ENCODE data around the gene NTM.

NTM gene

GRCh38 chr11:131944736-131945135 is 574.3 kb downstream of the NTM start:
- H3K9me3 ChIP-seq (replicated peaks in 1 of 2; ENCODE audit: control insufficient read depth in 2 of 2, insufficient read depth in 1 of 2, low read depth in 1 of 2, low read length in 2 of 2) = no peaks in the 10 kb centered on the region
- H3K14ac ChIP-seq (ENCODE audit: low read length) = no peak overlapping the region
- H4K8ac ChIP-seq (ENCODE audit: low read depth, low read length) = no peak overlapping the region
- no peak overlapping the region for H2AK5ac ChIP-seq (ENCODE audit: low read depth, low read length)
- H3K18ac ChIP-seq (ENCODE audit: low read length) = no peak overlapping the region
- no peak for DNase-seq (ENCODE audit: low spot score)
- H2BK12ac ChIP-seq (ENCODE audit: low read length) = no peak overlapping the region
- H3K4me3 ChIP-seq (ENCODE audit: low read length in 2 of 2) = no peak overlapping the region
- no CpG with 5 or more reads among the region's 6 CpGs for WGBS, 2 donors (ENCODE audit: extremely low coverage in 2 of 2, insufficient read length in 2 of 2, insufficient replicate concordance in 1 of 2)
- no peak overlapping the region for H2AFZ ChIP-seq (ENCODE audit: low read length)
- no peaks in the 10 kb centered on the region for H3K36me3 ChIP-seq (replicated peaks in 1 of 2; ENCODE audit: control insufficient read depth in 2 of 2, insufficient read depth in 2 of 2, low read length in 2 of 2)
- no peaks in the 10 kb centered on the region for H3K4me1 ChIP-seq (ENCODE audit: control insufficient read depth in 2 of 2, insufficient read depth in 1 of 2, low read depth in 1 of 2, low read length in 2 of 2)
- H3K4me2 ChIP-seq (ENCODE audit: insufficient read depth, low read length, poor library complexity, severe bottlenecking) = no peak overlapping the region
- no peaks in the 10 kb centered on the region for H3K79me1 ChIP-seq (ENCODE audit: low read depth, low read length)
- no peak overlapping the region for H3K27ac ChIP-seq (replicated peaks; ENCODE audit: low read length)
- no peak overlapping the region for H3K23ac ChIP-seq (ENCODE audit: low read depth, low read length, poor library complexity)
- no peaks in the 10 kb centered on the region for H3K27me3 ChIP-seq (ENCODE audit: control insufficient read depth in 3 of 3, insufficient read depth in 3 of 3, low read depth in 1 of 3, low read length in 3 of 3)
- H3K4ac ChIP-seq (ENCODE audit: low read length) = no peak overlapping the region
- no peak overlapping the region for H2BK5ac ChIP-seq (ENCODE audit: low read length)
- no peak overlapping the region for H3K9ac ChIP-seq (ENCODE audit: low read depth, low read length, poor library complexity)
- no peak overlapping the region for H4K91ac ChIP-seq (ENCODE audit: low read depth, low read length, poor library complexity)
- H2BK120ac ChIP-seq (ENCODE audit: low read depth, low read length) = no peak overlapping the region
- no peak overlapping the region for H2BK15ac ChIP-seq (ENCODE audit: low read length)

- no peak overlapping the region for H3K9ac ChIP-seq (ENCODE audit: low read depth, low read length, poor library complexity)
- no peak overlapping the region for H2BK120ac ChIP-seq (ENCODE audit: low read depth, low read length)
- no peak overlapping the region for H2AFZ ChIP-seq (ENCODE audit: low read length)
- H4K8ac ChIP-seq (ENCODE audit: low read depth, low read length) = no peak overlapping the region
- H2AK5ac ChIP-seq (ENCODE audit: low read depth, low read length) = no peak overlapping the region
- WGBS, 2 donors (ENCODE audit: extremely low coverage in 2 of 2, insufficient read length in 2 of 2, insufficient replicate concordance in 1 of 2) = no CpG with 5 or more reads among the region's 7 CpGs
- no peaks in the 10 kb centered on the region for H3K36me3 ChIP-seq (replicated peaks in 1 of 2; ENCODE audit: control insufficient read depth in 2 of 2, insufficient read depth in 2 of 2, low read length in 2 of 2)
- no peak overlapping the region for H3K4me2 ChIP-seq (ENCODE audit: insufficient read depth, low read length, poor library complexity, severe bottlenecking)
- no peaks in the 10 kb centered on the region for H3K4me1 ChIP-seq (ENCODE audit: control insufficient read depth in 2 of 2, insufficient read depth in 1 of 2, low read depth in 1 of 2, low read length in 2 of 2)
- H2BK12ac ChIP-seq (ENCODE audit: low read length) = no peak overlapping the region
- H3K4ac ChIP-seq (ENCODE audit: low read length) = no peak overlapping the region
- no peak overlapping the region for H3K18ac ChIP-seq (ENCODE audit: low read length)
- no peak overlapping the region for H2BK5ac ChIP-seq (ENCODE audit: low read length)
- H3K27ac ChIP-seq (replicated peaks; ENCODE audit: low read length) = no peak overlapping the region
- H3K23ac ChIP-seq (ENCODE audit: low read depth, low read length, poor library complexity) = no peak overlapping the region
- H3K79me1 ChIP-seq (ENCODE audit: low read depth, low read length) = no peaks in the 10 kb centered on the region
- H3K4me3 ChIP-seq (ENCODE audit: low read length in 2 of 2) = no peak overlapping the region
- H3K14ac ChIP-seq (ENCODE audit: low read length) = no peak overlapping the region
- no peaks in the 10 kb centered on the region for H3K27me3 ChIP-seq (ENCODE audit: control insufficient read depth in 3 of 3, insufficient read depth in 3 of 3, low read depth in 1 of 3, low read length in 3 of 3)
- DNase-seq (ENCODE audit: low spot score) = no peak
- H4K91ac ChIP-seq (ENCODE audit: low read depth, low read length, poor library complexity) = no peak overlapping the region
- no peak overlapping the region for H2BK15ac ChIP-seq (ENCODE audit: low read length)
- H3K9me3 ChIP-seq (replicated peaks in 1 of 2; ENCODE audit: control insufficient read depth in 2 of 2, insufficient read depth in 1 of 2, low read depth in 1 of 2, low read length in 2 of 2) = no peaks in the 10 kb centered on the region
These were observed 575.3 kb downstream of the NTM start for GRCh38 chr11:131945706-131946105.

GRCh38 chr11:131947511-131947910 is 577.1 kb downstream of the NTM start:
- Histone ChIP-seq H3K27me3 (ENCODE audit: control insufficient read depth in 3 of 3, insufficient read depth in 3 of 3, low read depth in 1 of 3, low read length in 3 of 3) (no peaks in the 10 kb centered on the region), H2AFZ (ENCODE audit: low read length) (no peak overlapping the region), H3K23ac (ENCODE audit: low read depth, low read length, poor library complexity) (no peak overlapping the region), H2BK15ac (ENCODE audit: low read length) (no peak overlapping the region), H2BK120ac (ENCODE audit: low read depth, low read length) (no peak overlapping the region), H2BK5ac (ENCODE audit: low read length) (no peak overlapping the region), H3K14ac (ENCODE audit: low read length) (no peak overlapping the region), H2AK5ac (ENCODE audit: low read depth, low read length) (no peak overlapping the region), H3K79me1 (ENCODE audit: low read depth, low read length) (no peaks in the 10 kb centered on the region), H3K18ac (ENCODE audit: low read length) (no peak overlapping the region), H3K4ac (ENCODE audit: low read length) (no peak overlapping the region), H3K4me2 (ENCODE audit: insufficient read depth, low read length, poor library complexity, severe bottlenecking) (no peak overlapping the region), H3K27ac (replicated peaks; ENCODE audit: low read length) (no peak overlapping the region), H2BK12ac (ENCODE audit: low read length) (no peak overlapping the region), H3K4me1 (ENCODE audit: control insufficient read depth in 2 of 2, insufficient read depth in 1 of 2, low read depth in 1 of 2, low read length in 2 of 2) (no peaks in the 10 kb centered on the region), H3K9me3 (replicated peaks in 1 of 2; ENCODE audit: control insufficient read depth in 2 of 2, insufficient read depth in 1 of 2, low read depth in 1 of 2, low read length in 2 of 2) (no peaks in the 10 kb centered on the region), H3K36me3 (replicated peaks in 1 of 2; ENCODE audit: control insufficient read depth in 2 of 2, insufficient read depth in 2 of 2, low read length in 2 of 2) (no peaks in the 10 kb centered on the region), H3K4me3 (ENCODE audit: low read length in 2 of 2) (no peak overlapping the region), H3K9ac (ENCODE audit: low read depth, low read length, poor library complexity) (no peak overlapping the region), H4K8ac (ENCODE audit: low read depth, low read length) (no peak overlapping the region), H4K91ac (ENCODE audit: low read depth, low read length, poor library complexity) (no peak overlapping the region)
- no peak for DNase-seq (ENCODE audit: low spot score)
- no CpG with 5 or more reads among the region's 2 CpGs for WGBS, 2 donors (ENCODE audit: extremely low coverage in 2 of 2, insufficient read length in 2 of 2, insufficient replicate concordance in 1 of 2)

- Histone ChIP-seq H2BK12ac (ENCODE audit: low read length) (no peak overlapping the region), H3K36me3 (replicated peaks in 1 of 2; ENCODE audit: control insufficient read depth in 2 of 2, insufficient read depth in 2 of 2, low read length in 2 of 2) (no peaks in the 10 kb centered on the region), H2AFZ (ENCODE audit: low read length) (no peak overlapping the region), H3K27ac (replicated peaks; ENCODE audit: low read length) (no peak overlapping the region), H2BK120ac (ENCODE audit: low read depth, low read length) (no peak overlapping the region), H3K18ac (ENCODE audit: low read length) (no peak overlapping the region), H3K14ac (ENCODE audit: low read length) (no peak overlapping the region), H3K4ac (ENCODE audit: low read length) (no peak overlapping the region), H2BK5ac (ENCODE audit: low read length) (no peak overlapping the region), H3K79me1 (ENCODE audit: low read depth, low read length) (no peaks in the 10 kb centered on the region), H3K27me3 (ENCODE audit: control insufficient read depth in 3 of 3, insufficient read depth in 3 of 3, low read depth in 1 of 3, low read length in 3 of 3) (no peaks in the 10 kb centered on the region), H2AK5ac (ENCODE audit: low read depth, low read length) (no peak overlapping the region), H4K91ac (ENCODE audit: low read depth, low read length, poor library complexity) (no peak overlapping the region), H2BK15ac (ENCODE audit: low read length) (no peak overlapping the region), H3K23ac (ENCODE audit: low read depth, low read length, poor library complexity) (no peak overlapping the region), H3K4me2 (ENCODE audit: insufficient read depth, low read length, poor library complexity, severe bottlenecking) (no peak overlapping the region), H3K4me3 (ENCODE audit: low read length in 2 of 2) (no peak overlapping the region), H3K9ac (ENCODE audit: low read depth, low read length, poor library complexity) (no peak overlapping the region), H3K4me1 (ENCODE audit: control insufficient read depth in 2 of 2, insufficient read depth in 1 of 2, low read depth in 1 of 2, low read length in 2 of 2) (peaks cover 0 to 2% of the 10 kb centered on the region in 2 donors), H3K9me3 (replicated peaks in 1 of 2; ENCODE audit: control insufficient read depth in 2 of 2, insufficient read depth in 1 of 2, low read depth in 1 of 2, low read length in 2 of 2) (no peaks in the 10 kb centered on the region), H4K8ac (ENCODE audit: low read depth, low read length) (no peak overlapping the region)
- no CpG with 5 or more reads among the region's 2 CpGs for WGBS, 2 donors (ENCODE audit: extremely low coverage in 2 of 2, insufficient read length in 2 of 2, insufficient replicate concordance in 1 of 2)
- no peak for DNase-seq (ENCODE audit: low spot score)
These were observed 580.7 kb downstream of the NTM start for GRCh38 chr11:131951121-131951520.

Measured in neuronal stem cell (in vitro differentiated cells).